Activated naive CD8-positive, alpha-beta T cell treated with anti-CD3 and anti-CD28 coated beads, Interleukin-2, amount 50 U/mL, for 24 hours (primary cell): ENCODE measurements around the gene HEPHL1.

ENCODE experiments used
- ATAC-seq: fragments of 150-1000 bp; cut with Tn5 transposase; one replicate; pipeline ENCODE4 v1.10.0; 2021
- DNase-seq: peaks from one replicate; pipeline ENCODE4 v3.0.0; 2021
- H3K27ac Mint-ChIP-seq: one replicate; pipeline ENCODE4 v1.8.0; 2021; ENCODE audit warnings: mild to moderate bottlenecking, mixed read lengths
- H3K27me3 Mint-ChIP-seq: one replicate; pipeline ENCODE4 v1.8.0; 2021; ENCODE audit warnings: mixed read lengths
- H3K36me3 Mint-ChIP-seq: one replicate; pipeline ENCODE4 v1.8.0; 2021; ENCODE audit warnings: low read depth, mixed read lengths
- H3K4me1 Mint-ChIP-seq: one replicate; pipeline ENCODE4 v1.8.0; 2021; ENCODE audit warnings: mixed read lengths
- H3K4me3 Mint-ChIP-seq: one replicate; pipeline ENCODE4 v1.8.0; 2021; ENCODE audit warnings: mild to moderate bottlenecking, moderate library complexity, mixed read lengths
- H3K9me3 Mint-ChIP-seq: one replicate; pipeline ENCODE4 v1.8.0; 2021; ENCODE audit warnings: mixed read lengths

The HEPHL1 gene

GRCh38 chr11:94002226-94002625 is 18.9 kb upstream of the HEPHL1 start:
- Mint-ChIP-seq H3K4me3 (no peak overlapping the region), H3K4me1 (no peaks in the 10 kb centered on the region), H3K27me3 (no peaks in the 10 kb centered on the region), H3K36me3 (no peaks in the 10 kb centered on the region), H3K27ac (no peak overlapping the region), H3K9me3 (peaks cover 4% of the 10 kb centered on the region)
- ATAC-seq (no peak), DNase-seq (no peak)

GRCh38 chr11:94007426-94007825 is 13.7 kb upstream of the HEPHL1 start:
- Mint-ChIP-seq H3K9me3 (no peaks in the 10 kb centered on the region), H3K4me3 (no peak overlapping the region), H3K36me3 (no peaks in the 10 kb centered on the region), H3K27ac (no peak overlapping the region), H3K4me1 (no peaks in the 10 kb centered on the region), H3K27me3 (peaks cover 11% of the 10 kb centered on the region)
- no peak for DNase-seq
- no peak for ATAC-seq

- DNase-seq (no peak), ATAC-seq (no peak)
- Mint-ChIP-seq H3K4me1 (no peaks in the 10 kb centered on the region), H3K9me3 (no peaks in the 10 kb centered on the region), H3K27ac (no peak overlapping the region), H3K27me3 (peaks cover 11% of the 10 kb centered on the region), H3K36me3 (no peaks in the 10 kb centered on the region), H3K4me3 (no peak overlapping the region)
Observed at GRCh38 chr11:94007906-94008305, 13.2 kb upstream of the HEPHL1 start.

GRCh38 chr11:94010136-94010535 is 11.0 kb upstream of the HEPHL1 start:
- no peak for DNase-seq
- Mint-ChIP-seq H3K4me3 (no peak overlapping the region), H3K4me1 (no peaks in the 10 kb centered on the region), H3K9me3 (peaks cover 4% of the 10 kb centered on the region), H3K27ac (no peak overlapping the region), H3K27me3 (peaks cover 11% of the 10 kb centered on the region), H3K36me3 (no peaks in the 10 kb centered on the region)
- ATAC-seq: no peak

GRCh38 chr11:94011478-94011877 is 9.7 kb upstream of the HEPHL1 start:
- Mint-ChIP-seq H3K9me3 (peaks cover 8% of the 10 kb centered on the region), H3K36me3 (no peaks in the 10 kb centered on the region), H3K27ac (no peak overlapping the region), H3K4me3 (no peak overlapping the region), H3K4me1 (no peaks in the 10 kb centered on the region), H3K27me3 (peaks cover 11% of the 10 kb centered on the region)
- no peak for DNase-seq
- no peak for ATAC-seq

GRCh38 chr11:94017446-94017845 is 3.7 kb upstream of the HEPHL1 start:
- peaks cover 8% of the 10 kb centered on the region for H3K9me3 Mint-ChIP-seq
- H3K36me3 Mint-ChIP-seq: no peaks in the 10 kb centered on the region
- DNase-seq (no peak), ATAC-seq (no peak)
- H3K4me3 Mint-ChIP-seq: no peak overlapping the region
- H3K27ac Mint-ChIP-seq: no peak overlapping the region
- no peaks in the 10 kb centered on the region for H3K4me1 Mint-ChIP-seq
- H3K27me3 Mint-ChIP-seq: no peaks in the 10 kb centered on the region

- Mint-ChIP-seq H3K27me3 (no peaks in the 10 kb centered on the region), H3K9me3 (peaks cover 4% of the 10 kb centered on the region), H3K36me3 (no peaks in the 10 kb centered on the region), H3K4me1 (no peaks in the 10 kb centered on the region), H3K4me3 (no peak overlapping the region), H3K27ac (no peak overlapping the region)
- no peak for ATAC-seq
- DNase-seq: no peak
Observed at GRCh38 chr11:94018721-94019120, 2.4 kb upstream of the HEPHL1 start.

- H3K4me1 Mint-ChIP-seq: no peaks in the 10 kb centered on the region
- H3K4me3 Mint-ChIP-seq: no peak overlapping the region
- ATAC-seq (no peak), DNase-seq (no peak)
- H3K27ac Mint-ChIP-seq: no peak overlapping the region
- H3K36me3 Mint-ChIP-seq: no peaks in the 10 kb centered on the region
- H3K27me3 Mint-ChIP-seq: peaks cover 3% of the 10 kb centered on the region
- H3K9me3 Mint-ChIP-seq: no peaks in the 10 kb centered on the region
Observed at GRCh38 chr11:94023856-94024255, 2.7 kb downstream of the HEPHL1 start.

GRCh38 chr11:94024547-94024946 is 3.4 kb downstream of the HEPHL1 start:
- DNase-seq (no peak), ATAC-seq (no peak)
- no peaks in the 10 kb centered on the region for H3K9me3 Mint-ChIP-seq
- H3K36me3 Mint-ChIP-seq: no peaks in the 10 kb centered on the region
- peaks cover 3% of the 10 kb centered on the region for H3K27me3 Mint-ChIP-seq
- H3K4me1 Mint-ChIP-seq: no peaks in the 10 kb centered on the region
- H3K27ac Mint-ChIP-seq: no peak overlapping the region
- no peak overlapping the region for H3K4me3 Mint-ChIP-seq

GRCh38 chr11:94025690-94026394 is 4.7 kb downstream of the HEPHL1 start:
- DNase-seq (no peak), ATAC-seq (no peak)
- Mint-ChIP-seq H3K4me1 (no peaks in the 10 kb centered on the region), H3K27me3 (peaks cover 5% of the 10 kb centered on the region), H3K4me3 (no peak overlapping the region), H3K27ac (no peak overlapping the region), H3K9me3 (no peaks in the 10 kb centered on the region), H3K36me3 (no peaks in the 10 kb centered on the region)

- no peak overlapping the region for H3K27ac Mint-ChIP-seq
- no peaks in the 10 kb centered on the region for H3K4me1 Mint-ChIP-seq
- H3K9me3 Mint-ChIP-seq: no peaks in the 10 kb centered on the region
- no peak overlapping the region for H3K4me3 Mint-ChIP-seq
- peaks cover 5% of the 10 kb centered on the region for H3K27me3 Mint-ChIP-seq
- H3K36me3 Mint-ChIP-seq: no peaks in the 10 kb centered on the region
- ATAC-seq: no peak
- no peak for DNase-seq
Observed at GRCh38 chr11:94027210-94027609, 6.1 kb downstream of the HEPHL1 start.

GRCh38 chr11:94028436-94028835 is 7.3 kb downstream of the HEPHL1 start:
- no peaks in the 10 kb centered on the region for H3K4me1 Mint-ChIP-seq
- no peak overlapping the region for H3K4me3 Mint-ChIP-seq
- no peaks in the 10 kb centered on the region for H3K36me3 Mint-ChIP-seq
- H3K27me3 Mint-ChIP-seq: peaks cover 5% of the 10 kb centered on the region
- no peak overlapping the region for H3K27ac Mint-ChIP-seq
- no peak for ATAC-seq
- DNase-seq: no peak
- no peaks in the 10 kb centered on the region for H3K9me3 Mint-ChIP-seq

- DNase-seq: no peak
- peaks cover 5% of the 10 kb centered on the region for H3K27me3 Mint-ChIP-seq
- ATAC-seq: no peak
- H3K27ac Mint-ChIP-seq: no peak overlapping the region
- no peaks in the 10 kb centered on the region for H3K4me1 Mint-ChIP-seq
- H3K36me3 Mint-ChIP-seq: no peaks in the 10 kb centered on the region
- no peaks in the 10 kb centered on the region for H3K9me3 Mint-ChIP-seq
- H3K4me3 Mint-ChIP-seq: no peak overlapping the region
Observed at GRCh38 chr11:94030059-94030458, 8.9 kb downstream of the HEPHL1 start.

- H3K4me3 Mint-ChIP-seq: no peak overlapping the region
- H3K27ac Mint-ChIP-seq: no peak overlapping the region
- no peaks in the 10 kb centered on the region for H3K36me3 Mint-ChIP-seq
- DNase-seq (no peak), ATAC-seq (no peak)
- H3K27me3 Mint-ChIP-seq: peaks cover 5% of the 10 kb centered on the region
- no peaks in the 10 kb centered on the region for H3K4me1 Mint-ChIP-seq
- peaks cover 4% of the 10 kb centered on the region for H3K9me3 Mint-ChIP-seq
Observed at GRCh38 chr11:94031625-94032024, 10.5 kb downstream of the HEPHL1 start.

- ATAC-seq (no peak), DNase-seq (no peak)
- Mint-ChIP-seq H3K36me3 (no peaks in the 10 kb centered on the region), H3K4me1 (no peaks in the 10 kb centered on the region), H3K27me3 (peaks cover 2% of the 10 kb centered on the region), H3K27ac (no peak overlapping the region), H3K9me3 (peaks cover 4% of the 10 kb centered on the region), H3K4me3 (no peak overlapping the region)
Observed at GRCh38 chr11:94032066-94032465, 10.9 kb downstream of the HEPHL1 start.

GRCh38 chr11:94032725-94033124 is 11.6 kb downstream of the HEPHL1 start:
- H3K4me1 Mint-ChIP-seq: no peaks in the 10 kb centered on the region
- DNase-seq: no peak

More at GRCh38 chr11:94032725-94033124, 11.6 kb downstream of the HEPHL1 start:
- no peaks in the 10 kb centered on the region for H3K36me3 Mint-ChIP-seq
- H3K4me3 Mint-ChIP-seq: no peak overlapping the region
- H3K27ac Mint-ChIP-seq: no peak overlapping the region
- no peak for ATAC-seq
- H3K9me3 Mint-ChIP-seq: peaks cover 4% of the 10 kb centered on the region
- H3K27me3 Mint-ChIP-seq: peaks cover 2% of the 10 kb centered on the region
